Upper lobe of right lung (tissue), 1 donor: ENCODE results near the gene STK39. TPM values are rescaled to one million over a fixed set of nuclear protein-coding genes. Genes with fewer than 3 reads are reported as not detected.
A peak's percentile ranks its signal among the peaks of the same experiment; 100 is the strongest.

Experiments used
- ATAC-seq: fragments of 200-7000 bp; cut with Tn5 transposase; one replicate; pipeline ENCODE4 v1.9.1; 2020; ENCODE audit warnings: mild to moderate bottlenecking, moderate library complexity
- DNase-seq: peaks from one replicate; pipeline ENCODE4 v3.0.0-alpha.2; 2020
- H3K27ac ChIP-seq: fragments of 200-600 bp; one replicate; pipeline ENCODE4 v1.8.0; 2022
- H3K27me3 ChIP-seq: fragments of 200-600 bp; one replicate; pipeline ENCODE4 v1.8.0; 2022; ENCODE audit warnings: mild to moderate bottlenecking
- H3K36me3 ChIP-seq: fragments of 200-600 bp; one replicate; pipeline ENCODE4 v1.8.0; 2022
- H3K4me1 ChIP-seq: fragments of 200-600 bp; one replicate; pipeline ENCODE4 v1.8.0; 2022
- H3K4me3 ChIP-seq: fragments of 200-600 bp; one replicate; pipeline ENCODE4 v1.8.0; 2022; ENCODE audit warnings: mild to moderate bottlenecking
- H3K9me3 ChIP-seq: fragments of 200-600 bp; one replicate; pipeline ENCODE4 v1.8.0; 2022
- intact Hi-C: fragments of 100-400 bp; cut with DNase I; formaldehyde crosslinking; loops from one replicate; pipeline ENCODE4 v1.11.0; 2022
- total RNA-seq: library from RNA; stranded (reverse); fragmentation: NEBNext Ultra II Directional; extraction: Animal tissue kit (Norgen Biotek cat#: 25700); gene quantifications from one replicate; pipeline ENCODE4 v1.2.1, GENCODE V29; 2021
- TF ChIP-seq, protein P1 (sequence below): fragments of 200-600 bp; IDR thresholded peaks from one replicate; pipeline ENCODE4 v1.8.0; 2022; ENCODE audit warnings: antibody characterized with exemption
- donor health status: DM: no; HTN: yes; CAD: no; lungs with severe emphysema.

Gene STK39
- total RNA-seq, 1 donor from 2014 or later, result 13.2 TPM

- H3K27me3 ChIP-seq, result no peaks in the 10 kb centered on the region
- no peaks in the 10 kb centered on the region for H3K36me3 ChIP-seq
- ATAC-seq, result peak; percentile 33
- intact Hi-C loops, result no loop called here
- no peaks in the 10 kb centered on the region for H3K9me3 ChIP-seq
- no peak overlapping the region for H3K4me3 ChIP-seq
- no peak overlapping the region for H3K27ac ChIP-seq
- DNase-seq, result no peak
- TF ChIP-seq, protein P1, sequence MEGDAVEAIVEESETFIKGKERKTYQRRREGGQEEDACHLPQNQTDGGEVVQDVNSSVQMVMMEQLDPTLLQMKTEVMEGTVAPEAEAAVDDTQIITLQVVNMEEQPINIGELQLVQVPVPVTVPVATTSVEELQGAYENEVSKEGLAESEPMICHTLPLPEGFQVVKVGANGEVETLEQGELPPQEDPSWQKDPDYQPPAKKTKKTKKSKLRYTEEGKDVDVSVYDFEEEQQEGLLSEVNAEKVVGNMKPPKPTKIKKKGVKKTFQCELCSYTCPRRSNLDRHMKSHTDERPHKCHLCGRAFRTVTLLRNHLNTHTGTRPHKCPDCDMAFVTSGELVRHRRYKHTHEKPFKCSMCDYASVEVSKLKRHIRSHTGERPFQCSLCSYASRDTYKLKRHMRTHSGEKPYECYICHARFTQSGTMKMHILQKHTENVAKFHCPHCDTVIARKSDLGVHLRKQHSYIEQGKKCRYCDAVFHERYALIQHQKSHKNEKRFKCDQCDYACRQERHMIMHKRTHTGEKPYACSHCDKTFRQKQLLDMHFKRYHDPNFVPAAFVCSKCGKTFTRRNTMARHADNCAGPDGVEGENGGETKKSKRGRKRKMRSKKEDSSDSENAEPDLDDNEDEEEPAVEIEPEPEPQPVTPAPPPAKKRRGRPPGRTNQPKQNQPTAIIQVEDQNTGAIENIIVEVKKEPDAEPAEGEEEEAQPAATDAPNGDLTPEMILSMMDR, result no peak
- H3K4me1 ChIP-seq, result peaks cover 4% of the 10 kb centered on the region
These were observed 48.8 kb downstream of the STK39 start for GRCh38 chr2:168198476-168199207.

DNA sequence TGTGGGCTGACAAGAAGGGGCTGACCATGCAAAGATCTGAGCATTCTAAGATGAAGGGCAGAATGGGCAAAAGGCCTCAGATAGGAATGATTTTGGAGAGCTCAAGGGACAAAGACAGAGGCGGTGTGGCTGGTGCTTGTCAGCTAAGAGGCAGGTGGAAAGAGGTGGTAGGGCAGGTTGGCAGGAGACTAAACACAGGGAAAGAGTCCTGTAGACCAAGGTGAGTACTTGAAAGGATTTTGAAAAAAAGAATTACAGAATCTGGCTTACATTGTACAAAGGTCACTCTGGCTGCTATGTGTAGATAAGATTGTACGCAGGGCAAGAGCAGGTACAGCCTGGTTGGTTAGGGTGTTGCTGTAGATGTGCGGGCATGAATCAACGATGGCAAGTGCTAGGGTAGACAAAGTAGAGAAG lies 50.6 kb downstream of the STK39 start:
- H3K4me3 ChIP-seq, result no peak overlapping the region
- no peak overlapping the region for H3K27ac ChIP-seq
- TF ChIP-seq, protein P1, result no peak
- H3K9me3 ChIP-seq, result no peaks in the 10 kb centered on the region
- DNase-seq, result no peak
- peaks cover 21% of the 10 kb centered on the region for H3K4me1 ChIP-seq
- peak; percentile 31 for ATAC-seq
- H3K27me3 ChIP-seq, result no peaks in the 10 kb centered on the region
- intact Hi-C loops, result no loop called here
- H3K36me3 ChIP-seq, result no peaks in the 10 kb centered on the region

DNA sequence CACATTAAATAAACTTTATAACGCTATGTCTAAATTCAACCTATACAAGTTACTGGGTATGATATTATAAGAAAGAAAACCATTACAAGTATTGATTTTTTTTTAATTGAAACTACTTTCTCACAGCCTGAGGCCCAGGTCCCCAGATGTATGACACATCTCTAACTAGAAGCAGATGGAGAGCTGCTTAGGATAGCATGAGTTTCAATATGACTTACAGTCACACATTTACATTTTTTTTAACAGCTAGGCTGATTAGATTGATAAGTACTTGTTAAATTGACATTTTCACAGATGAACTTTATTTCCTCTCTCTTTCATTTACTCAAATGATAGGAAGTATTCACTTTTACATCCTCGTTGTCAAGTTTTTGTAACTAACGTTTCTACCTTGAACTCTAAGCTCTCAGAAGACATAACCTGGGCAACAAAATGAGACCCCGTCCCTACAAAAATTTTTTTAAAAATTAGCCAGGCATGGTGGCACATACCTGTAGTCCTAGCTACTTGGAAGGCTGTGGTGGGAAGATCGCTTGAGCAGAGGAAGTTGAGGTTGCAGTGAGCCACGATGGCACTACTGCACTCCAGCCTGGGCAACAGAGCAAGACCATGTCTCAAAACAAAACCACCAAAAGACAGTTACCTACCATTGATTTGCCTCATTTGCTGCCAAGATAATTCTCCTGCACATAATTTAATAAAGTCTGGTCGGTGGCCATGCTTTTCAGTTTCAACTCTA lies 52.4 kb downstream of the STK39 start:
- TF ChIP-seq, protein P1, result no peak
- DNase-seq, result no peak
- no peak overlapping the region for H3K27ac ChIP-seq
- peaks cover 23% of the 10 kb centered on the region for H3K4me1 ChIP-seq
- ATAC-seq, result no peak
- intact Hi-C loops, result no loop called here
- H3K9me3 ChIP-seq, result no peaks in the 10 kb centered on the region
- H3K4me3 ChIP-seq, result no peak overlapping the region
- no peaks in the 10 kb centered on the region for H3K36me3 ChIP-seq
- H3K27me3 ChIP-seq, result no peaks in the 10 kb centered on the region

GRCh38 chr2:168192839-168193616 lies 54.4 kb downstream of the STK39 start:
- DNase-seq, result no peak
- no peak overlapping the region for H3K27ac ChIP-seq
- peak; percentile 83 for ATAC-seq

More at GRCh38 chr2:168192839-168193616, 54.4 kb downstream of the STK39 start:
- no peaks in the 10 kb centered on the region for H3K9me3 ChIP-seq
- H3K4me3 ChIP-seq, result no peak overlapping the region
- intact Hi-C loops, result no loop called here
- peaks cover 23% of the 10 kb centered on the region for H3K4me1 ChIP-seq
- no peaks in the 10 kb centered on the region for H3K27me3 ChIP-seq
- TF ChIP-seq, protein P1, result no peak
- no peaks in the 10 kb centered on the region for H3K36me3 ChIP-seq
